Omental fat pad (tissue), 4 donors: ENCODE results near the gene RNF167. TPM values are rescaled to one million over a fixed set of nuclear protein-coding genes. Genes with fewer than 3 reads are reported as not detected.
"Not testable (repeated sequence)": the region's sequence is repeated elsewhere in the genome, so short reads cannot be mapped to it uniquely, and the experiment has no call there.

Source experiments
- ATAC-seq: fragments of 150-250 bp; one replicate; pipeline ENCODE4 v1.9.1; 2016; ENCODE audit warnings: mild to moderate bottlenecking, moderate library complexity; ENCODE audit not compliant: low FRiP score
- DNase-seq: peaks from one replicate; pipeline ENCODE4 v3.0.0-alpha.2; 2019; ENCODE audit warnings: low spot score
- CTCF ChIP-seq, 3 donors: fragments of 450-650 bp; IDR thresholded peaks; one replicate each; pipeline ENCODE4 v1.5.1; 2016 to 2017; ENCODE audit warnings: antibody characterized with exemption in 3 of 3, mild to moderate bottlenecking in 3 of 3, moderate library complexity in 2 of 3
- total RNA-seq, 4 donors: library from RNA; depleted of rRNA; stranded (reverse); fragments of >200 nt; gene quantifications; one replicate each; pipeline ENCODE4 v1.1.0, GENCODE V29; 2016

Gene RNF167
- total RNA-seq, 4 donors from 2014 or later: 24.5 to 34.4 (median 32.0) TPM

GRCh38 chr17:4908301-4908700 lies 31.8 kb upstream of the RNF167 start:
- no peak for ATAC-seq
- TF ChIP-seq CTCF (IDR thresholded peaks at IDR 0.05): no peak
- DNase-seq: no peak

- DNase-seq (peak; percentile 58), ATAC-seq (peak; percentile 97)
- TF ChIP-seq CTCF (IDR thresholded peaks at IDR 0.05): peak in 1 of 3 donors; percentile 37
These were observed 31.2 kb upstream of the RNF167 start for GRCh38 chr17:4908711-4909496.

- ATAC-seq (no peak), DNase-seq (no peak)
- no peak for TF ChIP-seq CTCF (IDR thresholded peaks at IDR 0.05)
These were observed 26.1 kb upstream of the RNF167 start for GRCh38 chr17:4913994-4914393.

- ATAC-seq, DNase-seq: not testable (repeated sequence)
These were observed 25.5 kb upstream of the RNF167 start for GRCh38 chr17:4914551-4914950.

- no peak for ATAC-seq
- TF ChIP-seq CTCF (IDR thresholded peaks at IDR 0.05): no peak
- no peak for DNase-seq
These were observed 20.5 kb upstream of the RNF167 start for GRCh38 chr17:4919511-4920047.

- TF ChIP-seq CTCF (IDR thresholded peaks at IDR 0.05): no peak
- DNase-seq (no peak), ATAC-seq (peak; percentile 57)
These were observed 19.6 kb upstream of the RNF167 start for GRCh38 chr17:4920351-4921048.

- ATAC-seq: no peak
- no peak for DNase-seq
- TF ChIP-seq CTCF (IDR thresholded peaks at IDR 0.05): no peak
These were observed 18.7 kb upstream of the RNF167 start for GRCh38 chr17:4921320-4921719.

- ATAC-seq: not testable (repeated sequence)
These were observed 13.3 kb upstream of the RNF167 start for GRCh38 chr17:4926577-4927335.

More at GRCh38 chr17:4926577-4927335, 13.3 kb upstream of the RNF167 start:
- DNase-seq: not testable (repeated sequence)
